ENCODE results near the gene DOCK2.

- TF ChIP-seq CTCF (IDR thresholded peaks at IDR 0.05; ENCODE audit: borderline replicate concordance, extremely low read depth, low read length, poor library complexity, severe bottlenecking) (no peak), EZH2 (IDR thresholded peaks at IDR 0.05; ENCODE audit: borderline replicate concordance, low read depth, low read length, severe bottlenecking) (no peak)
These were observed 18.3 kb downstream of the DOCK2 start for GRCh38 chr5:169655353-169655752.
